AG09309 (cell line): Measurements from ENCODE around the gene PSMA6.

Experiments
- DNase-seq: peaks from one replicate; pipeline ENCODE4 v3.0.0-alpha.2; 2010; ENCODE audit warnings: low read depth
- H3K4me3 ChIP-seq: 2 replicates; pipeline ENCODE4 v1.5.1; 2011; ENCODE audit warnings: mild to moderate bottlenecking, low read depth, low read length, moderate library complexity; ENCODE audit not compliant: control insufficient read depth
- TF ChIP-seq, protein P1 (sequence below): IDR thresholded peaks from 2 replicates; pipeline ENCODE4 v1.5.1; 2011; ENCODE audit warnings: mild to moderate bottlenecking, low read depth, low read length, inconsistent platforms; ENCODE audit not compliant: insufficient read depth, control insufficient read depth; ENCODE audit errors: missing control alignments

The PSMA6 gene

DNA sequence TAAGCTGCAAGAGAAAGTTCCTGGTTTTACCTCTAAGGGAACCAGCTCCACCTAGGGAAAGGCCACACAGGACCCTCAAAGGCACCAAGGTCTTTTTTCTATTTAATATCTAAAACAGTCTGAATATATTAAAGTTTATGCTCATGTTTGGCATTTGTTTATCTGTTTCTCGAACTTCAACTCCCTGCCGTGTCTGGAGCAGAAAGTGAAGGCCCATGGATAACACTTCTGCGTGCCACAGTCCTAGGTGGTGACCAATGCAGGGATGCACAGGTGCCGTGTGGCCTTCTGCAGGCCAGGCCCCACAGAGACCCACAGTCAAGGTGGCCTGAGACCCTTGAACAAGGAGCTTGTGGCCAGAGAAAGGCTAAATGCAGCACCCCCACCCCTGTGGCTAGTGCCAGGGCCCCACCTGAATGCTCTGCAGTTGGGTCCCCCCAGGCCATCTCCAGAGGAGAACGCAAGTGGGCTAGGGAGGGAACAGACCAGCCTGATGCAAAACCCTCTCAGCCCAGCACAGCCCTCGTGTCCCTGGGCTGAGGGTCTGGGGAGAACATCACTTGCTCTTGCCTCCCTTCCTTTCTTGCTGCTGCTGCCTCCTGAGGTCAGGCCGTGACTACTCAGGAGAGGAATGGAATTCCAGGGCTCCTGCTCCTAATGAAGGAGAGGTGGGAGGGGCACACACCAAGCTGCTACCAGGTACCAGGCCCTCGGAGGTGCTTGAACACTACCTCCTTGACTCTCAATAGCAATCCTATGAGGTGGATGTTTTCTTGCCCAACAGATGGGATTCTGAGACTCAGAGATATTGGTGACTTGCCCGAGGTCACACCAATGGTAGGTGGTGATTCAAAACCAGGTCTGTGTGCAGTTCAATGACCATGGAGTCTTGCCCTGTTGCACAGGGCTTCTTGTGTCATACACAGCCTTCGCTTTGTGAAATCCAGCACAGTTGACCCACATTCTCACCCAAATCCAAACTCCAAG is 45.4 kb downstream of the PSMA6 start:
- TF ChIP-seq, protein P1, sequence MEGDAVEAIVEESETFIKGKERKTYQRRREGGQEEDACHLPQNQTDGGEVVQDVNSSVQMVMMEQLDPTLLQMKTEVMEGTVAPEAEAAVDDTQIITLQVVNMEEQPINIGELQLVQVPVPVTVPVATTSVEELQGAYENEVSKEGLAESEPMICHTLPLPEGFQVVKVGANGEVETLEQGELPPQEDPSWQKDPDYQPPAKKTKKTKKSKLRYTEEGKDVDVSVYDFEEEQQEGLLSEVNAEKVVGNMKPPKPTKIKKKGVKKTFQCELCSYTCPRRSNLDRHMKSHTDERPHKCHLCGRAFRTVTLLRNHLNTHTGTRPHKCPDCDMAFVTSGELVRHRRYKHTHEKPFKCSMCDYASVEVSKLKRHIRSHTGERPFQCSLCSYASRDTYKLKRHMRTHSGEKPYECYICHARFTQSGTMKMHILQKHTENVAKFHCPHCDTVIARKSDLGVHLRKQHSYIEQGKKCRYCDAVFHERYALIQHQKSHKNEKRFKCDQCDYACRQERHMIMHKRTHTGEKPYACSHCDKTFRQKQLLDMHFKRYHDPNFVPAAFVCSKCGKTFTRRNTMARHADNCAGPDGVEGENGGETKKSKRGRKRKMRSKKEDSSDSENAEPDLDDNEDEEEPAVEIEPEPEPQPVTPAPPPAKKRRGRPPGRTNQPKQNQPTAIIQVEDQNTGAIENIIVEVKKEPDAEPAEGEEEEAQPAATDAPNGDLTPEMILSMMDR: no peak
- H3K4me3 ChIP-seq: no peak overlapping the region
- DNase-seq: no peak

DNA sequence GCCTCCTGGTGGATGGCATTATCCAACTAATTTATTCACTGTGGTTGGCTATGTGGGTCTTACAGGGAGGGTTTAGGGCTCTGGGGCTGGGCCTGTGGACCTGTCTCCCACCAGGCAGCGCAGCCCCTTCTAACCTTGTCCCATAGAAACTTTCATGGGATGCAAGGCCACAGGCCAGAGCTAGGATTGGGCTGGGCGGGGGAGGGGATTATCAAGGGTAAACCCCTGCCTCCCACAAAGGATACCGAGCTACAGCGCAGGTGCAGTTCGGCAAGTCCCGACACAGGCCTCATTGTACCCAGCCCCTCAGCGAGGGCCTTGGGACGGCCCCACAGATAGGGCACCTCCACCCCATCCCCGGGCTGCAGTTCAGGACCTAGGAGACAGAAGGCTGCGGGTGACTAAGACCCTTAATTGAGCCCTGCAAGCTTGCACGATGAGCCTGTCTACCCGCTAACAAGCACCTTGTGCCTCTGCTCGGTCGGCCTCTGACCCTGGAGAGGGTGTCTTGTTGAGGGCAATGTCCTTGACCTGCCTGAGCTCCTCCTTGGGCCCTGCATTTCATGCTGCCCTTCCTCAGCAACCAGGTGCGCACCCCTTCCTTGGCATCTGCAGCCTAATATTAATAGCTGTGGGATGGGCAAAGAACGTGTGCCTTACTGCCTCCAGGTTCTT is 46.7 kb downstream of the PSMA6 start:
- DNase-seq: no peak
- no peak overlapping the region for H3K4me3 ChIP-seq
- TF ChIP-seq, protein P1: no peak

DNA sequence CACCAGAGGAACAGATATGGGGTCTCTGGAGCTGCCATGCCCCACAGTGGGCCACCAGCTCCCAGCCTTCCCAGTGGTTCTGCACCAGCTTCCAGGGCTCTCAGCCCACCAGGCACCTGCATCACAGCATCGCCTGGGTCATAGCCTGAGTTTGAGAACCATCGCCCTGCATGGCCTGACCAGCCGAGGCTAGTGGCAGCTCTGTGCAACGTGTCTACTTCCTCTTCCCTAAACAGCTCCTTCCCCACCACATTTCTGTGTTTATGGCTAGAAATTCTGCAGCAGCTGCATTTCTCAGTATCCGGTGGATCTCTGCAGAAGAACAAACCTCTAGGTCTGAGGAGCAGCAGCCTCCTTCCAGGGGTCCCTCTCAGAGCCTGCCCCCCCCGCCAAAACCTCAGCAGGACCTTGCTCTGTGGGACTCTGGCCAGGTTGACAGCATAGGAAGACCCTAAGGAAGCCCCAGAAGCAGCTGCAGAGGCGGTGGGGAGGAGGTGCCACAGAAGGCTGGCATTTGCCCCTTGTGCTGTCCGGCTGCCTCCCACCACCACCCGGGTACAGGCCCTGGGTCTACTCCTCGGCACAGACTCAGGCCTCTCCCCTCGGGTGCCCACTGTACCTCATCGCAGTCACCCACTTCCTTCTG is 47.7 kb downstream of the PSMA6 start:
- DNase-seq: no peak
- TF ChIP-seq, protein P1: no peak
- H3K4me3 ChIP-seq: no peak overlapping the region

DNA sequence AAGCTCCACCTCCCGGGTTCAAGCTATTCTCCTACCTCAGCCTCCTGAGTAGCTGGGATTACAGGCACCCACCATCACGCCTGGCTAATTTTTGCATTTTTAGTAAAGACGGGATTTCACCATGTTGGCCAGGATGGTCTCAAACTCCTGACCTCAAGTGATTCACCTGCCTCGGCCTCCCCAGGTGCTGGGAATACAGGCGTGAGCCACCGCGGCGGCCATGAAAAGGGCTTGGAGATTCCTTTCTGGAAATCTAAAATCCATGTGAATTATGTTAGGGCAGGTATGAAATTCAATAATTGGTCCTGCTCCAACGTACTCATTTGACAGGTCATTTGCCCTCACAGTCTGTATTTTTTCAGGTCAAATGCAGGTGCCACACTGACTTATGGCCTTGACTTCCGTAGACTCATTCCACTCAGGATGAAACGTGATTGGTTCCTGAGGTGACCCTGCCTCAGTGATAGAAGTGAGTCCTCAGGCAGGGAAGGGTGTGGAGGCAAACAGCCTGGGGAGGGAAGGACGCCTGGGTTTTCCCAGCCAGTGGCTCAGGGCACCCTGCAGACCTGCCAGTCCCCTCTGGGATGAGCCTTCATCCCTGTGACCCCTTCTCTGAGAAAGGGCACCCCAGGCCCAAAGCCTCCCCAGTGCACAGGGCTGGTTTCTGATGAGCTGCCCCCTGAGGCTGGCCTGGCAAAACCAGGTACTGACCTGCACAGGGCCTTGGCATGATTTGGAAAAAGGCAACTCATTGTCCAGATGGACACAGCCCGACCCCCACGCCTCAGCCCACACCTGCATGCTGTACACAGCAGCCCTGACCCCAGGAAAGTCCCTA is 48.7 kb downstream of the PSMA6 start:
- no peak overlapping the region for H3K4me3 ChIP-seq
- TF ChIP-seq, protein P1: no peak
- no peak for DNase-seq

DNA sequence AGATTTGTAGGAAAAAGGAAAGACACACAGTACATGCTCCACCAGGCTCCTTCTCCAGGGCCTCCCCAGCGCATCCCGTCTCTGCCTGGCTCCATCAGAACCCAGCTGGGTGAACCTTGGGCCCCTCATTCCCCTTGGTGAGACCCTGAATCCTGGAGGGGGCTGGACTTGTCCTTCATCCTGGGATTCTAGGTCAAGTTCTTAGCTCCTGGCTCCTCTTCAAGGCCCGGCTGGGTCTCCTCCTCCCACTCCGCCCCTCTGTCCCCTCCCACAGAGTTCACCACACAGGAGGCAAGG is 49.2 kb downstream of the PSMA6 start:
- H3K4me3 ChIP-seq: no peak overlapping the region
- no peak for DNase-seq
- TF ChIP-seq, protein P1: no peak
